CD4-positive, alpha-beta T cell treated with Interleukin-6 at 100 ng/mL for 8 hours (primary cell): ENCODE results near the gene CREG2.
A peak's percentile ranks its signal among the peaks of the same experiment; 100 is the strongest.
"Not testable (repeated sequence)": the region's sequence is repeated elsewhere in the genome, so short reads cannot be mapped to it uniquely, and the experiment has no call there.

ENCODE experiments used
- DNase-seq: peaks from one replicate; pipeline ENCODE4 v3.0.0-alpha.2; 2020; ENCODE audit warnings: mixed read lengths, low spot score

The CREG2 gene

GRCh38 chr2:101344137-101344536 is 43.2 kb downstream of the CREG2 start:
- no peak for DNase-seq

GRCh38 chr2:101342625-101343008 is 44.7 kb downstream of the CREG2 start:
- DNase-seq, result no peak

GRCh38 chr2:101341901-101342624 is 45.2 kb downstream of the CREG2 start:
- DNase-seq, result peak; percentile 63

GRCh38 chr2:101341421-101341820 is 45.9 kb downstream of the CREG2 start:
- DNase-seq, result peak; percentile 15

- no peak for DNase-seq
These were observed 47.2 kb downstream of the CREG2 start for GRCh38 chr2:101340141-101340551.

GRCh38 chr2:101339266-101339880 is 47.9 kb downstream of the CREG2 start:
- DNase-seq, result no peak

- DNase-seq, result no peak
These were observed 49.4 kb downstream of the CREG2 start for GRCh38 chr2:101337877-101338276.

- DNase-seq, result peak; percentile 6
These were observed 54.2 kb downstream of the CREG2 start for GRCh38 chr2:101332885-101333766.

GRCh38 chr2:101331202-101331601 is 56.1 kb downstream of the CREG2 start:
- no peak for DNase-seq

- DNase-seq, result peak; percentile 43
These were observed 56.9 kb downstream of the CREG2 start for GRCh38 chr2:101330253-101330933.

- DNase-seq, result no peak
These were observed 58.3 kb downstream of the CREG2 start for GRCh38 chr2:101329026-101329425.

- DNase-seq, result peak; percentile 78
These were observed 58.8 kb downstream of the CREG2 start for GRCh38 chr2:101328474-101329007.

GRCh38 chr2:101327863-101328394 is 59.4 kb downstream of the CREG2 start:
- DNase-seq, result no peak

GRCh38 chr2:101325425-101325824 is 61.9 kb downstream of the CREG2 start:
- no peak for DNase-seq

- DNase-seq, result not testable (repeated sequence)
These were observed 70.7 kb downstream of the CREG2 start for GRCh38 chr2:101316568-101316967.

- no peak for DNase-seq
These were observed 75.6 kb downstream of the CREG2 start for GRCh38 chr2:101311696-101312017.

- peak; percentile 53 for DNase-seq
These were observed 76.2 kb downstream of the CREG2 start for GRCh38 chr2:101310834-101311695.

- DNase-seq, result no peak
These were observed 77.0 kb downstream of the CREG2 start for GRCh38 chr2:101310090-101310833.

- peak; percentile 91 for DNase-seq
These were observed 78.7 kb downstream of the CREG2 start, which contains the start of gene RNF149 for GRCh38 chr2:101308432-101309210. TSS of gene RNF149 (minus strand) at chr2:101308701. CDS start at chr2:101308588, 113 bp downstream.
